ENCODE measurements around the gene CCL19. TPM values are rescaled to one million over a fixed set of nuclear protein-coding genes. Genes with fewer than 3 reads are reported as not detected.

Gene CCL19
- total RNA-seq, 1 donor from 2014 or later = 1.3 TPM

- intact Hi-C loops (cut with DNase I) = loop anchor here (2.0 kb wide), 1 partner anchor 15 kb away; no protein-coding TSS in a partner anchor
- DNase-seq (ENCODE audit: low spot score) = no peak
Measured at GRCh38 chr9:34669809-34670562, 21.1 kb downstream of the CCL19 start.

GRCh38 chr9:34665381-34666250, 25.5 kb downstream of the CCL19 start:
- peak; percentile 95 for ATAC-seq
- DNase-seq (ENCODE audit: low spot score) = peak; percentile 97
- intact Hi-C loops (cut with DNase I) = no loop called here

More at GRCh38 chr9:34669809-34670562, 21.1 kb downstream of the CCL19 start:
- no peak for ATAC-seq

GRCh38 chr9:34665067-34665380, 26.1 kb downstream of the CCL19 start:
- ATAC-seq (no peak), DNase-seq (ENCODE audit: low spot score) (no peak)

GRCh38 chr9:34664281-34665066, 26.6 kb downstream of the CCL19 start:
- intact Hi-C loops (cut with DNase I) = no loop called here
- ATAC-seq (peak; percentile 54), DNase-seq (ENCODE audit: low spot score) (peak; percentile 90)

More at GRCh38 chr9:34665067-34665380, 26.1 kb downstream of the CCL19 start:
- intact Hi-C loops (cut with DNase I) = no loop called here

GRCh38 chr9:34663303-34663605, 27.8 kb downstream of the CCL19 start:
- intact Hi-C loops (cut with DNase I) = no loop called here
- ATAC-seq (no peak), DNase-seq (ENCODE audit: low spot score) (no peak)

GRCh38 chr9:34662526-34663302, 28.4 kb downstream of the CCL19 start, which contains the start of gene CCL27:
CCL27 (minus strand) TSS chr9:34662657; CDS start chr9:34662633, 24 bp downstream.
- intact Hi-C loops (cut with DNase I) = no loop called here
- no peak for ATAC-seq

GRCh38 chr9:34659592-34660253, 31.4 kb downstream of the CCL19 start:
- intact Hi-C loops (cut with DNase I) = no loop called here
- DNase-seq (ENCODE audit: low spot score) = no peak
- ATAC-seq = no peak

More at GRCh38 chr9:34662526-34663302, 28.4 kb downstream of the CCL19 start, which contains the start of gene CCL27:
- DNase-seq (ENCODE audit: low spot score) = no peak

- intact Hi-C loops (cut with DNase I) = no loop called here
Measured at GRCh38 chr9:34658461-34658860, 32.6 kb downstream of the CCL19 start.

GRCh38 chr9:34656992-34657391, 34.1 kb downstream of the CCL19 start:
- DNase-seq (ENCODE audit: low spot score) = no peak
- intact Hi-C loops (cut with DNase I) = no loop called here
- no peak for ATAC-seq

More at GRCh38 chr9:34658461-34658860, 32.6 kb downstream of the CCL19 start:
- ATAC-seq (no peak), DNase-seq (ENCODE audit: low spot score) (no peak)

- no peak for ATAC-seq
- intact Hi-C loops (cut with DNase I) = no loop called here
- DNase-seq (ENCODE audit: low spot score) = no peak
Measured at GRCh38 chr9:34655394-34655793, 35.7 kb downstream of the CCL19 start.

GRCh38 chr9:34654323-34655051, 36.6 kb downstream of the CCL19 start:
- ATAC-seq = peak; percentile 72
- DNase-seq (ENCODE audit: low spot score) = peak; percentile 88
- intact Hi-C loops (cut with DNase I) = no loop called here

GRCh38 chr9:34653151-34654072, 37.7 kb downstream of the CCL19 start:
- DNase-seq (ENCODE audit: low spot score) (no peak), ATAC-seq (peak; percentile 20)
- intact Hi-C loops (cut with DNase I) = no loop called here

- no peak for ATAC-seq
- DNase-seq (ENCODE audit: low spot score) = no peak
- intact Hi-C loops (cut with DNase I) = no loop called here
Measured at GRCh38 chr9:34652602-34653000, 38.5 kb downstream of the CCL19 start.

GRCh38 chr9:34651876-34652601, 39.0 kb downstream of the CCL19 start, which contains the start of gene IL11RA:
IL11RA (plus strand) TSS chr9:34652185; CDS start chr9:34655218, 3,033 bp downstream.
- DNase-seq (ENCODE audit: low spot score) (peak; percentile 91), ATAC-seq (peak; percentile 88)
- intact Hi-C loops (cut with DNase I) = no loop called here

GRCh38 chr9:34651321-34651720, 39.8 kb downstream of the CCL19 start:
- intact Hi-C loops (cut with DNase I) = no loop called here
- no peak for ATAC-seq
- no peak for DNase-seq (ENCODE audit: low spot score)

- no peak for ATAC-seq
- no peak for DNase-seq (ENCODE audit: low spot score)
- intact Hi-C loops (cut with DNase I) = no loop called here
Measured at GRCh38 chr9:34650816-34651215, 40.3 kb downstream of the CCL19 start.
